ENCODE results near the gene PFN4. TPM values are rescaled to one million over a fixed set of nuclear protein-coding genes. Genes with fewer than 3 reads are reported as not detected.
A peak's percentile ranks its signal among the peaks of the same experiment; 100 is the strongest.

PFN4 gene
- total and polyA plus RNA-seq, 7 donors: 0.18 to 1.2 (median 0.35) TPM; not detected in 1

GRCh38 chr2:24125956-24126355 lies 2.8 kb upstream of the PFN4 start:
- no peak overlapping the region for H3K27ac ChIP-seq
- no peaks in the 10 kb centered on the region for H3K36me3 ChIP-seq (ENCODE audit: insufficient read depth in 1 of 2, low read depth in 1 of 2)
- no peak for TF ChIP-seq CTCF (IDR thresholded peaks at IDR 0.05)
- DNase-seq: no peak
- peaks cover 17% of the 10 kb centered on the region for H3K4me1 ChIP-seq
- 43 to 55% (median 54%) methylated on average over 1 of the region's 1 CpG for WGBS, 3 donors
- H3K9me3 ChIP-seq: no peaks in the 10 kb centered on the region
- no peaks in the 10 kb centered on the region for H3K27me3 ChIP-seq (ENCODE audit: insufficient read depth in 3 of 3, low read length in 2 of 3)
- intact Hi-C loops (cut with DNase I): no loop called here
- ATAC-seq: no peak
- no peak overlapping the region for H3K4me3 ChIP-seq

DNA sequence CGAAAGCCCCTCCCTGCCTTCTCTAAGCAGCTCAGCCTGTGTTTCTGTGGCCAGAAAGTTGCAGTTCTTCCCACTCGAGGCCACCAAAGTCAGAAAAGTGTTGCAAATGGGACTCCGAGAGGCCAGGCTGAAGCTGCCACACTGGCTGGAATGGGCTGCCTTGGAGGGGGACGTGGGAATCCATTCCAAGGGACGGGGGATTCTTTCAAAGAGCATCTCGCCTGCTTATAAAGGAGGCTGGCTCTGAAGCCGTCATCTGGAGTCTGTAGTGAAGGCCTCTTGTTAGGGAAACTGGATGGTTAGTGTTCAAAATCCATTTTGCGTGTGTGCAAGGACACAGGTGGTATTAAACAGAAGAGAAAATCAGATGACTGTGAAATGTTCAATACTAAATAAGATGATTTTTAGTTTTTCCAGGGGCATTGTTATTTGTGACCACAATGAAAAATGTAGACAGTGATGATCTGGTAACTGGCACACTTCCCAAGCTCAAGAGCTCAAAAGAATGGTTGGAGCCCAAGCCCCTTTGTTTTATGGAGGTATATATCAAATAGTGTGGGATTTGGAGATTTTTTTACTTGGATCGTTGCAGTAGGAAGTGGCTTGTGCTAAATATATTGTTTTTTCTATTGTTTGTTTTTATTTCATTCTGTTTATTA lies 917 bp upstream of the PFN4 start:
- intact Hi-C loops (cut with DNase I): no loop called here
- peak overlapping the region; percentile 94 for H3K27ac ChIP-seq
- whole genome bisulfite sequencing, 3 donors: 7 to 13% (median 9%) methylated on average over 9 of the region's 9 CpGs
- H3K9me3 ChIP-seq: no peaks in the 10 kb centered on the region
- TF ChIP-seq CTCF (IDR thresholded peaks at IDR 0.05): no peak
- peak in 1 of 4 donors; percentile 25 for ATAC-seq
- no peaks in the 10 kb centered on the region for H3K27me3 ChIP-seq (ENCODE audit: insufficient read depth in 3 of 3, low read length in 2 of 3)
- no peak for DNase-seq
- no peaks in the 10 kb centered on the region for H3K36me3 ChIP-seq (ENCODE audit: insufficient read depth in 1 of 2, low read depth in 1 of 2)
- peaks cover 17% of the 10 kb centered on the region for H3K4me1 ChIP-seq
- H3K4me3 ChIP-seq: peak overlapping the region; percentile 82

- no peaks in the 10 kb centered on the region for H3K9me3 ChIP-seq
- DNase-seq (no peak), ATAC-seq (no peak)
- no peak for TF ChIP-seq CTCF (IDR thresholded peaks at IDR 0.05)
- peak overlapping the region; percentile 82 for H3K4me3 ChIP-seq
- intact Hi-C loops (cut with DNase I): no loop called here
- no peaks in the 10 kb centered on the region for H3K36me3 ChIP-seq (ENCODE audit: insufficient read depth in 1 of 2, low read depth in 1 of 2)
- H3K4me1 ChIP-seq: peaks cover 17% of the 10 kb centered on the region
- 8% methylated on average over 15 of the region's 15 CpGs for WGBS, 3 donors
- H3K27ac ChIP-seq: peak overlapping the region; percentile 94
- H3K27me3 ChIP-seq (ENCODE audit: insufficient read depth in 3 of 3, low read length in 2 of 3): no peaks in the 10 kb centered on the region
Observed at GRCh38 chr2:24122366-24123194, 554 bp downstream of the PFN4 start.

GRCh38 chr2:24121469-24121868 lies 1.7 kb downstream of the PFN4 start:
- Histone ChIP-seq H3K36me3 (ENCODE audit: insufficient read depth in 1 of 2, low read depth in 1 of 2) (no peaks in the 10 kb centered on the region), H3K4me1 (peaks cover 17% of the 10 kb centered on the region), H3K27me3 (ENCODE audit: insufficient read depth in 3 of 3, low read length in 2 of 3) (no peaks in the 10 kb centered on the region), H3K9me3 (no peaks in the 10 kb centered on the region), H3K27ac (no peak overlapping the region), H3K4me3 (no peak overlapping the region)
- WGBS, 3 donors: 39 to 54% (median 52%) methylated on average over 4 of the region's 4 CpGs
- intact Hi-C loops (cut with DNase I): no loop called here
- DNase-seq: no peak
- no peak for TF ChIP-seq CTCF (IDR thresholded peaks at IDR 0.05)
- no peak for ATAC-seq

Measured in psoas muscle (tissue), 8 donors.